Daoy (cell line): ENCODE measurements around the gene ADAT3. TPM values are rescaled to one million over a fixed set of nuclear protein-coding genes. Genes with fewer than 3 reads are reported as not detected.

Experiments used
- DNase-seq: peaks from one replicate; pipeline ENCODE4 v3.0.0-alpha.2; 2015; ENCODE audit warnings: low read depth
- total RNA-seq: library from RNA; depleted of rRNA; stranded (reverse); fragments of >200 nt; shearing (Covaris generic); gene quantifications from 2 replicates; pipeline ENCODE4 v1.2.3, GENCODE V29; 2014; rRNA removed

ADAT3 gene
- total RNA-seq, 1 experiment from 2014 or later, result 11.1 TPM

GRCh38 chr19:1956868-1957492 is 51.8 kb downstream of the ADAT3 start:
- DNase-seq, result no peak

- no peak for DNase-seq
Measured at GRCh38 chr19:1957562-1958248, 52.5 kb downstream of the ADAT3 start.

- DNase-seq, result no peak
Measured at GRCh38 chr19:1959928-1960589, 54.9 kb downstream of the ADAT3 start.

- DNase-seq, result no peak
Measured at GRCh38 chr19:1961000-1961883, 56.0 kb downstream of the ADAT3 start.

- no peak for DNase-seq
Measured at GRCh38 chr19:1962674-1963073, 57.5 kb downstream of the ADAT3 start.

Other genes with a start within 250 kb of the ADAT3 start
- not detected in 2 replicates for gene ONECUT3, start 151.9 kb upstream of the ADAT3 start, total RNA-seq
- gene ATP8B3, start 93.1 kb upstream of the ADAT3 start, total RNA-seq, result 1.8 TPM in 1 of 2 replicates, not detected in the other
- gene REXO1, start 56.9 kb upstream of the ADAT3 start, total RNA-seq, result 8.1 and 11.3 TPM in 2 replicates
- gene KLF16, start 41.8 kb upstream of the ADAT3 start, total RNA-seq, result 5.5 and 5.7 TPM in 2 replicates
- gene ABHD17A, start 19.9 kb upstream of the ADAT3 start, total RNA-seq, result 66.9 and 76.5 TPM in 2 replicates
- gene SCAMP4, start within 50 bp of the ADAT3 start, total RNA-seq, result 51.6 and 65.8 TPM in 2 replicates
- 53.9 and 54.1 TPM in 2 replicates for gene CSNK1G2, start 35.8 kb downstream of the ADAT3 start, total RNA-seq
- gene BTBD2, start 110.3 kb downstream of the ADAT3 start, total RNA-seq, result 18.2 and 19.9 TPM in 2 replicates
- 31.3 and 33.9 TPM in 2 replicates for gene MKNK2, start 145.8 kb downstream of the ADAT3 start, total RNA-seq
- gene MOB3A, start 190.9 kb downstream of the ADAT3 start, total RNA-seq, result 11.1 and 13.5 TPM in 2 replicates
- gene IZUMO4, start 191.5 kb downstream of the ADAT3 start, total RNA-seq, result not detected in 2 replicates
- 79.0 and 93.3 TPM in 2 replicates for gene AP3D1, start 246.2 kb downstream of the ADAT3 start, total RNA-seq